Kidney (tissue), 14 donors: ENCODE results near the gene HEXD. TPM values are rescaled to one million over a fixed set of nuclear protein-coding genes. Genes with fewer than 3 reads are reported as not detected.
"Not testable (repeated sequence)": the region's sequence is repeated elsewhere in the genome, so short reads cannot be mapped to it uniquely, and the experiment has no call there.

ENCODE experiments used
- DNase-seq, 5 donors: peaks; one replicate each; pipeline ENCODE4 v3.0.0-alpha.2; 2013 to 2020
- FAIRE-seq: peaks from 2 replicates; lab custom pipeline; 2012; peaks lifted over from hg19 to GRCh38; lab: Jason Lieb, UNC
- H3K27ac ChIP-seq, 2 donors: one replicate each; pipeline ENCODE4 v1.7.0; 2013; ENCODE audit warnings: low read depth in 2 of 2, low read length in 2 of 2, inconsistent platforms in 1 of 2
- H3K27me3 ChIP-seq: one replicate; pipeline ENCODE4 v1.7.1; 2013; ENCODE audit warnings: low read length, inconsistent platforms; ENCODE audit not compliant: control insufficient read depth, insufficient read depth
- H3K36me3 ChIP-seq, 3 donors: one replicate each; pipeline versions ENCODE4 v1.7.0 to v1.7.1; 2013; ENCODE audit warnings: low read length in 3 of 3, control low read depth in 1 of 3, inconsistent platforms in 1 of 3; ENCODE audit not compliant: insufficient read depth in 3 of 3, control insufficient read depth in 2 of 3
- H3K4me1 ChIP-seq, 3 donors: one replicate each; pipeline versions ENCODE4 v1.7.0 to v1.7.1; 2013; ENCODE audit warnings: low read length in 3 of 3, inconsistent platforms in 1 of 3, low read depth in 1 of 3; ENCODE audit not compliant: control insufficient read depth in 2 of 3, insufficient read depth in 2 of 3
- H3K4me3 ChIP-seq, 3 donors: one replicate each; pipeline versions ENCODE4 v1.7.0 to v1.8.1; 2013; ENCODE audit warnings: low read length in 3 of 3, control low read depth in 1 of 3, inconsistent platforms in 1 of 3
- H3K9ac ChIP-seq, 3 donors: one replicate each; pipeline versions ENCODE4 v1.7.0 to v1.7.1; 2013; ENCODE audit warnings: low read length in 3 of 3, control low read depth in 1 of 3, inconsistent platforms in 1 of 3
- H3K9me3 ChIP-seq, 3 donors: one replicate each; pipeline versions ENCODE4 v1.7.0 to v1.7.1; 2013; ENCODE audit warnings: low read length in 3 of 3, control low read depth in 1 of 3, inconsistent platforms in 1 of 3; ENCODE audit not compliant: control insufficient read depth in 2 of 3, insufficient read depth in 1 of 3
- CTCF ChIP-seq: IDR thresholded peaks from 3 replicates; pipeline ENCODE4 v1.5.1; 2012; ENCODE audit warnings: mild to moderate bottlenecking, moderate library complexity, borderline replicate concordance; ENCODE audit not compliant: insufficient read depth; ENCODE audit errors: extremely low read depth
- intact Hi-C: fragments of 100-400 bp; cut with DNase I; formaldehyde crosslinking; loops from one replicate; pipeline ENCODE4 v1.11.1; 2022
- polyA plus RNA-seq: library from polyadenylated mRNA; stranded (reverse); fragments of 350-450 nt; fragmentation: Illumina TruSeq; extraction: RNeasy Lipid Tissue Mini Kit (QIAGEN cat#74804); gene quantifications from one replicate; pipeline ENCODE4 v1.2.3, GENCODE V29; 2014; ENCODE audit warnings: low read depth, low replicate concordance; ENCODE audit not compliant: insufficient read depth
- total RNA-seq: library from RNA; stranded (reverse); fragmentation: NEBNext Ultra II Directional; extraction: Animal tissue kit (Norgen Biotek cat#: 25700); gene quantifications from one replicate; pipeline ENCODE4 v1.2.1, GENCODE V29; 2021
- donor health status: control.
- donor health status: control.
- donor health status: control.
- donor health status: control.
- donor health status: control.
- donor health status: DM: yes; HTN: yes; CAD: no.
- donor health status: Normal renal cell carcinoma (clear cell type).

HEXD gene
- total and polyA plus RNA-seq, 2 donors from 2014 or later, result 39.2 to 42.0 TPM

- Histone ChIP-seq H3K27me3 (peaks cover 2% of the 10 kb centered on the region), H3K9ac (no peak overlapping the region), H3K9me3 (no peaks in the 10 kb centered on the region), H3K4me3 (peak overlapping the region in 1 of 3 donors; percentile 2), H3K36me3 (no peaks in the 10 kb centered on the region), H3K4me1 (peaks cover 0 to 9% (median 0%) of the 10 kb centered on the region in 3 donors), H3K27ac (no peak overlapping the region)
- TF ChIP-seq CTCF, result no peak
- intact Hi-C loops, result no loop called here
- FAIRE-seq, result no peak
- no peak for DNase-seq
These were observed 37.1 kb upstream of the HEXD start for GRCh38 chr17:82380860-82381702.

- H3K9me3 ChIP-seq, H3K36me3 ChIP-seq, H3K27me3 ChIP-seq, H3K9ac ChIP-seq, FAIRE-seq, H3K4me3 ChIP-seq, H3K4me1 ChIP-seq, intact Hi-C loops, H3K27ac ChIP-seq: not testable (repeated sequence)
- peak in 1 of 5 donors; percentile 45 for DNase-seq
These were observed 36.5 kb upstream of the HEXD start for GRCh38 chr17:82381703-82382009.

- H3K9ac ChIP-seq, H3K36me3 ChIP-seq, H3K27ac ChIP-seq, H3K9me3 ChIP-seq, H3K4me1 ChIP-seq, FAIRE-seq, H3K4me3 ChIP-seq, intact Hi-C loops, H3K27me3 ChIP-seq: not testable (repeated sequence)
- DNase-seq, result peak in 1 of 5 donors; percentile 66
These were observed 35.8 kb upstream of the HEXD start for GRCh38 chr17:82382220-82382932.

GRCh38 chr17:82382933-82383255 lies 35.3 kb upstream of the HEXD start:
- DNase-seq (no peak), FAIRE-seq (no peak)
- intact Hi-C loops, result no loop called here
- no peaks in the 10 kb centered on the region for H3K9me3 ChIP-seq
- H3K4me1 ChIP-seq, result peaks cover 0 to 9% (median 0%) of the 10 kb centered on the region in 3 donors
- peaks cover 2% of the 10 kb centered on the region for H3K27me3 ChIP-seq
- no peak overlapping the region for H3K27ac ChIP-seq
- H3K4me3 ChIP-seq, result no peak overlapping the region
- H3K9ac ChIP-seq, result no peak overlapping the region
- TF ChIP-seq CTCF, result no peak
- no peaks in the 10 kb centered on the region for H3K36me3 ChIP-seq
